ENCODE results near the gene ALK.

DNA sequence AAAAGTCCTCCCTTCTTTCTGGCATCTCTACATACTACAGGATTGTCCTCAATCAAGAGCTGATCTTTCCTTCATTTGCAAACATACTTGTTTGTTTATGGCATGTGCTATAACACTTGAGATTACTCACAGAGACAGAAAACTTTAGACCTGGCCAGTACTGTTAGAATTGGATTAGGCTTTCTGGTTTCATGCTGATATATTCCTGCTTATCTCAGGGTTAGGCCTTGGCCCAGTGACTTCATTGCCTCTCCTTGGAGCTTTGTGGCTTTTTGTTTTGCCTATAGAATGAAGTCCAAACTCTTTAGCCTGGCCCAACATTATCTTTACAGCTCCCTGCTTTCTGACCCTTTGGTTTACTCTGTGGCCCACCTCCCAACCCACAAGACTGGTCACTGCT lies 363.3 kb downstream of the ALK start:
- no peak for TF ChIP-seq POLR2AphosphoS5 (IDR thresholded peaks at IDR 0.05; ENCODE audit: low read depth, low read length)
- no peak for TF ChIP-seq CTCF (IDR thresholded peaks at IDR 0.05)
